ENCODE results near the gene LTA.
A peak's percentile ranks its signal among the peaks of the same experiment; 100 is the strongest.

Gene LTA, protein sequence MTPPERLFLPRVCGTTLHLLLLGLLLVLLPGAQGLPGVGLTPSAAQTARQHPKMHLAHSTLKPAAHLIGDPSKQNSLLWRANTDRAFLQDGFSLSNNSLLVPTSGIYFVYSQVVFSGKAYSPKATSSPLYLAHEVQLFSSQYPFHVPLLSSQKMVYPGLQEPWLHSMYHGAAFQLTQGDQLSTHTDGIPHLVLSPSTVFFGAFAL

DNA sequence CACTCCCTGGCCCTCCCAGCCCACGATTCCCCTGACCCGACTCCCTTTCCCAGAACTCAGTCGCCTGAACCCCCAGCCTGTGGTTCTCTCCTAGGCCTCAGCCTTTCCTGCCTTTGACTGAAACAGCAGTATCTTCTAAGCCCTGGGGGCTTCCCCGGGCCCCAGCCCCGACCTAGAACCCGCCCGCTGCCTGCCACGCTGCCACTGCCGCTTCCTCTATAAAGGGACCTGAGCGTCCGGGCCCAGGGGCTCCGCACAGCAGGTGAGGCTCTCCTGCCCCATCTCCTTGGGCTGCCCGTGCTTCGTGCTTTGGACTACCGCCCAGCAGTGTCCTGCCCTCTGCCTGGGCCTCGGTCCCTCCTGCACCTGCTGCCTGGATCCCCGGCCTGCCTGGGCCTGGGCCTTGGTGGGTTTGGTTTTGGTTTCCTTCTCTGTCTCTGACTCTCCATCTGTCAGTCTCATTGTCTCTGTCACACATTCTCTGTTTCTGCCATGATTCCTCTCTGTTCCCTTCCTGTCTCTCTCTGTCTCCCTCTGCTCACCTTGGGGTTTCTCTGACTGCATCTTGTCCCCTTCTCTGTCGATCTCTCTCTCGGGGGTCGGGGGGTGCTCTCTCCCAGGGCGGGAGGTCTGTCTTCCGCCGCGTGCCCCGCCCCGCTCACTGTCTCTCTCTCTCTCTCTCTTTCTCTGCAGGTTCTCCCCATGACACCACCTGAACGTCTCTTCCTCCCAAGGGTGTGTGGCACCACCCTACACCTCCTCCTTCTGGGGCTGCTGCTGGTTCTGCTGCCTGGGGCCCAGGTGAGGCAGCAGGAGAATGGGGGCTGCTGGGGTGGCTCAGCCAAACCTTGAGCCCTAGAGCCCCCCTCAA lies at the start of gene LTA:
Gene LTA (plus strand): TSS at position 249 of the 871 bp plus-strand sequence. CDS start 454 bp downstream, at position 703.
- TF ChIP-seq, protein P1, sequence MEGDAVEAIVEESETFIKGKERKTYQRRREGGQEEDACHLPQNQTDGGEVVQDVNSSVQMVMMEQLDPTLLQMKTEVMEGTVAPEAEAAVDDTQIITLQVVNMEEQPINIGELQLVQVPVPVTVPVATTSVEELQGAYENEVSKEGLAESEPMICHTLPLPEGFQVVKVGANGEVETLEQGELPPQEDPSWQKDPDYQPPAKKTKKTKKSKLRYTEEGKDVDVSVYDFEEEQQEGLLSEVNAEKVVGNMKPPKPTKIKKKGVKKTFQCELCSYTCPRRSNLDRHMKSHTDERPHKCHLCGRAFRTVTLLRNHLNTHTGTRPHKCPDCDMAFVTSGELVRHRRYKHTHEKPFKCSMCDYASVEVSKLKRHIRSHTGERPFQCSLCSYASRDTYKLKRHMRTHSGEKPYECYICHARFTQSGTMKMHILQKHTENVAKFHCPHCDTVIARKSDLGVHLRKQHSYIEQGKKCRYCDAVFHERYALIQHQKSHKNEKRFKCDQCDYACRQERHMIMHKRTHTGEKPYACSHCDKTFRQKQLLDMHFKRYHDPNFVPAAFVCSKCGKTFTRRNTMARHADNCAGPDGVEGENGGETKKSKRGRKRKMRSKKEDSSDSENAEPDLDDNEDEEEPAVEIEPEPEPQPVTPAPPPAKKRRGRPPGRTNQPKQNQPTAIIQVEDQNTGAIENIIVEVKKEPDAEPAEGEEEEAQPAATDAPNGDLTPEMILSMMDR (IDR thresholded peaks at IDR 0.05; ENCODE audit: control extremely low read depth, extremely low read depth, low read depth, missing control alignments), result no peak
- POLR2A ChIA-PET, result interaction anchor here (1.0 kb wide), 1 partner anchor 31 kb away, joined by 3 read pairs; the partner anchor contains the start of gene DDX39B
- CTCF ChIA-PET, result interaction anchor here (1.1 to 54.8 kb wide), 6 partner anchors 8 to 79 kb away, joined by 3 to 2725 read pairs (median 22); partner anchors contain the start of genes ATP6V1G2, DDX39B, LST1 and LTA
- peak; percentile 67 for DNase-seq (ENCODE audit: extremely low spot score)

DNA sequence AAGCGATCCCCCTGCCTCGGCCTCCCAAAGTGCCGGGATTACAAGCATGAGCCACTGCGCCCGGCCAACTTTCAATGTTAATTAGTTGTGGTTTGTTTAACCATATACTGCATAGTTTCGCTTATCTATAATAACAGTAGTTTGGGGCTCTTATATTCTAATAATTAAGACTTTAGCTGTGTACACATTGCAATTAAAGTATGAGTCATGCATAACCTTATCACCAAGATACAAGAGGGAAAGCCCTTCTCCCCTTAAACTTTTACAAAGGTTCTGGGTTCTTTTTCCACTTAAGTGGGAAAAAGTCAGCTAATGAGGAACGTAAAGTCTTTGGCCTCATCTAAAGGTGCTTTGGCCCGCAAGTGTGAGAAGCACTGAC lies 46.5 kb upstream of the LTA start:
- CTCF ChIA-PET, result interaction anchor here (1.6 to 2.0 kb wide), 2 partner anchors 31 to 33 kb away, joined by 3 to 5 read pairs; no protein-coding TSS in a partner anchor
- POLR2A ChIA-PET, result interaction anchor here (0.6 to 1.1 kb wide), 3 partner anchors 10 to 27 kb away, joined by 3 to 9 read pairs (median 4); no protein-coding TSS in a partner anchor
- DNase-seq (ENCODE audit: extremely low spot score), result no peak

DNA sequence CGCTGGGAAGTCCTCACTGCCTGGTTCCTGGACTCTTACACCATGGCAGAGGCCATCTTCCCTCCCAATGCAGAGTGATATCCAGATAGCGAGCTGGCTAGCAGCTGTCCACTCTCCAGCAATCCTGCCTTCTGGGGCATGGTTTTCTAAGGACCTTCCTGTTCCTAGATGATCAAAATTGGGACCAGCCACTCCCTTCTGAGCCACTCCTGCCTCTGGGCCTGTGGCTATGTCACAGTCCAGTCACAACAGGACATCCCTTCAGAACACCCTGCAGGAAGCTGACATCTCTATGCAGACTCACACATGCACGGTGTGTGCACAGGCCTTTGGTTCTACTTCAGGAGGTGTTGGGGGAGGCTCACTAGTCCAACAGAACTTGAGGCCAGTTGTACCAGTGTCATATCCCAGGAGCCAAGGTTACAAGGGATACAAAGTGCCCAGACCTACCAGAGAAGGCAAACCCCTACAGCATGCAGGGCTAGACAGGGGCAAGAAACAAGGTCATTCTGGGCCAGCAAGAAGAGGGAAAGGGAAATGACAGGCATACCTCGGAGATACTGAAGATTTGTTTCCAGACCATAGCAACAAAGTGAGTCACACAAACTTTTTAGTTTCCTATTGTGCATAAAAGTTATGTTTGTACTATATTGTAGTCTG lies 46.0 kb upstream of the LTA start:
- no peak for DNase-seq (ENCODE audit: extremely low spot score)
- CTCF ChIA-PET, result interaction anchor here (1.6 to 2.0 kb wide), 2 partner anchors 31 to 33 kb away, joined by 3 to 5 read pairs; no protein-coding TSS in a partner anchor
- TF ChIP-seq, protein P1 (IDR thresholded peaks at IDR 0.05; ENCODE audit: control extremely low read depth, extremely low read depth, low read depth, missing control alignments), result no peak
- POLR2A ChIA-PET, result interaction anchor here (1.1 kb wide), 1 partner anchor 9 kb away, joined by 4 read pairs; no protein-coding TSS in a partner anchor

More for the DNA sequence above, 46.5 kb upstream of the LTA start:
- TF ChIP-seq, protein P1 (IDR thresholded peaks at IDR 0.05; ENCODE audit: control extremely low read depth, extremely low read depth, low read depth, missing control alignments), result no peak

DNA sequence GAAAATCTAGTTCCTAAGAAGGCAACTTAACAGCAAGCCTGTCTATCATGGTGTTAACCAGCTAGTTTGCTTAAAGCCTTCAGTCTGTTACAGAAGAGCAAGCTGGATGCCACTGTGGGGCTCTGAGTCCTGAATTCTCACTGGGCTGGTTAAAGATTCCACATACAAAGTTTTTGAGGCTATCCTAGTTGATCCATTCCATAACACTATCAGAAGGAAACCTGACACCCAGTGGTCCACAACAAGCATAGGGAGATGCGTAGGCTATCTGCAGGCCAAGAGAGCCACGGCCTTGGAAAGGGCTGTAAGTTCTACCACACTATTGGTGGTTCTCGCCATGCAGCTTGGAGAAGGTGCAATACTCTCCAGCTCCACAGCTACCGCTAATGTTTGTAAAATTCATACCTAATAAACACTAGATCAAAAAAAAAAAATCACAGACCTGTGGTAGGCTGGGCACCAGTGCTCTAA lies 43.7 kb upstream of the LTA start:
- no peak for DNase-seq (ENCODE audit: extremely low spot score)
- CTCF ChIA-PET, result interaction anchor here (0.8 to 2.2 kb wide), 5 partner anchors 10 to 70 kb away, joined by 3 to 9 read pairs (median 3); partner anchors contain the start of gene DDX39B

DNA sequence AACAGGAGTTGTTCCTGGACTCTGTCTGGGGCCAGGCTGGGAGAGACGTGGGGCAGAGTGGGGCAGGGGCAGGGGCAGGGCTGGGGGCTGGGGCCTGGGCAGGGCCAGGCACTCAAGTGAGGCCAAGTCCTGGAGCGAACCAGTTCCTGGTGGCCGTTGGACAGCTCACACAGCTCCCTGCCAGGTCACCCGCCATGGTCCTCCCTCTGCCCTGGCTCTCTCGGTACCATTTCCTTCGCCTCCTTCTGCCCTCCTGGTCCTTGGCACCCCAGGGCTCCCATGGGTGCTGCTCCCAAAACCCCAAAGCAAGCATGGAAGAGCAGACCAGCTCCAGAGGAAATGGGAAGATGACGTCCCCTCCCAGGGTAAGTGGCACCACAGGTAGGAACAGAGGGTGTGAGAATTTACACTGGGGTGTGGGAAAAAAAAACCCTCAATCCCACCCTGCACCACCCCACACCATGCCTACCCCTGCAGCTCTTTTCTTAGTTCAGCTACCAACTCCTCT lies 43.2 kb upstream of the LTA start, which contains the start of gene MCCD1:
Gene MCCD1 (plus strand): TSS at position 142 of the 508 bp plus-strand sequence. CDS start 53 bp downstream, at position 195.
- ChIA-PET CTCF (interaction anchor here (1.7 to 2.2 kb wide), 2 partner anchors 12 to 70 kb away, joined by 9 read pairs; partner anchors contain the start of gene DDX39B), POLR2A (interaction anchor here (0.5 to 3.4 kb wide), 7 partner anchors 10 to 1726 kb away, joined by 3 to 14 read pairs (median 4); partner anchors contain the start of gene DDX39B)
- TF ChIP-seq, protein P1 (IDR thresholded peaks at IDR 0.05; ENCODE audit: control extremely low read depth, extremely low read depth, low read depth, missing control alignments), result no peak
- no peak for DNase-seq (ENCODE audit: extremely low spot score)

More for the DNA sequence above, 43.7 kb upstream of the LTA start:
- POLR2A ChIA-PET, result interaction anchor here (0.7 to 3.4 kb wide), 9 partner anchors 10 to 287 kb away, joined by 3 to 14 read pairs (median 4); partner anchors contain the start of genes DDX39B, HSPA1L and NFKBIL1
- TF ChIP-seq, protein P1 (IDR thresholded peaks at IDR 0.05; ENCODE audit: control extremely low read depth, extremely low read depth, low read depth, missing control alignments), result no peak
